DMS 273 treated with DMSO at 0.1 percent for 48 hours (cell line): ENCODE results near the gene SUB1.
"Not testable (repeated sequence)": the region's sequence is repeated elsewhere in the genome, so short reads cannot be mapped to it uniquely, and the experiment has no call there.

Experiments
- DNase-seq: peaks from one replicate; lab custom pipeline; 2025; lab: John Stamatoyannopoulos, UW

SUB1 gene

GRCh38 chr5:32565145-32565544 is 20.2 kb upstream of the SUB1 start:
- DNase-seq: no peak

GRCh38 chr5:32566319-32567111 is 18.8 kb upstream of the SUB1 start:
- DNase-seq: no peak

- no peak for DNase-seq
Measured at GRCh38 chr5:32571128-32571527, 14.2 kb upstream of the SUB1 start.

GRCh38 chr5:32572778-32573480 is 12.4 kb upstream of the SUB1 start:
- DNase-seq: no peak

- DNase-seq: not testable (repeated sequence)
Measured at GRCh38 chr5:32573481-32573854, 11.9 kb upstream of the SUB1 start.

- DNase-seq: no peak
Measured at GRCh38 chr5:32574540-32575175, 10.7 kb upstream of the SUB1 start.

GRCh38 chr5:32578363-32578762 is 7.0 kb upstream of the SUB1 start:
- no peak for DNase-seq

GRCh38 chr5:32578764-32579163 is 6.6 kb upstream of the SUB1 start:
- DNase-seq: no peak

- no peak for DNase-seq
Measured at GRCh38 chr5:32581010-32581785, 4.2 kb upstream of the SUB1 start.

GRCh38 chr5:32583582-32584232 is 1.6 kb upstream of the SUB1 start:
- no peak for DNase-seq

GRCh38 chr5:32584646-32585045 is 711 bp upstream of the SUB1 start:
- no peak for DNase-seq

- DNase-seq: no peak
Measured at GRCh38 chr5:32585122-32585445, 273 bp upstream of the SUB1 start.

- DNase-seq: no peak
Measured at GRCh38 chr5:32586276-32586599, 881 bp downstream of the SUB1 start.

- no peak for DNase-seq
Measured at GRCh38 chr5:32587067-32587551, 1.8 kb downstream of the SUB1 start.

GRCh38 chr5:32589416-32589815 is 4.1 kb downstream of the SUB1 start:
- no peak for DNase-seq

GRCh38 chr5:32589942-32590869 is 4.8 kb downstream of the SUB1 start:
- no peak for DNase-seq

- DNase-seq: no peak
Measured at GRCh38 chr5:32595118-32595517, 9.8 kb downstream of the SUB1 start.

- DNase-seq: no peak
Measured at GRCh38 chr5:32597041-32597629, 11.8 kb downstream of the SUB1 start.

GRCh38 chr5:32598260-32598937 is 13.0 kb downstream of the SUB1 start:
- DNase-seq: no peak

- no peak for DNase-seq
Measured at GRCh38 chr5:32598997-32599549, 13.7 kb downstream of the SUB1 start.
